NCI-H345 (cell line): ENCODE data around the gene EDEM2.
A peak's percentile ranks its signal among the peaks of the same experiment; 100 is the strongest.
"Not testable (repeated sequence)": the region's sequence is repeated elsewhere in the genome, so short reads cannot be mapped to it uniquely, and the experiment has no call there.

Source experiments
- DNase-seq: peaks from one replicate; lab custom pipeline; 2025; lab: John Stamatoyannopoulos, UW

EDEM2 gene

GRCh38 chr20:35146920-35147574 is at the start of gene EDEM2:
Gene EDEM2 (minus strand): TSS chr20:35147336. CDS start chr20:35147258, 78 bp downstream.
- DNase-seq = peak; percentile 98

- DNase-seq = no peak
These were observed 49.2 kb upstream of the EDEM2 start for GRCh38 chr20:35196313-35196712.

- DNase-seq = not testable (repeated sequence)
These were observed 46.1 kb upstream of the EDEM2 start for GRCh38 chr20:35193031-35193791.

- DNase-seq = no peak
These were observed 45.2 kb upstream of the EDEM2 start for GRCh38 chr20:35192118-35192872.

- no peak for DNase-seq
These were observed 44.4 kb upstream of the EDEM2 start for GRCh38 chr20:35191419-35192117.

GRCh38 chr20:35190556-35190955 is 43.4 kb upstream of the EDEM2 start:
- no peak for DNase-seq

GRCh38 chr20:35189223-35189622 is 42.1 kb upstream of the EDEM2 start:
- not testable (repeated sequence) for DNase-seq

GRCh38 chr20:35187584-35188190 is 40.6 kb upstream of the EDEM2 start:
- no peak for DNase-seq

- not testable (repeated sequence) for DNase-seq
These were observed 39.7 kb upstream of the EDEM2 start for GRCh38 chr20:35186691-35187289.

- DNase-seq = no peak
These were observed 34.6 kb upstream of the EDEM2 start for GRCh38 chr20:35181731-35182130.

GRCh38 chr20:35180266-35180665 is 33.1 kb upstream of the EDEM2 start:
- DNase-seq = no peak

- no peak for DNase-seq
These were observed 32.4 kb upstream of the EDEM2 start for GRCh38 chr20:35179292-35180212.

GRCh38 chr20:35176132-35176531 is 29.0 kb upstream of the EDEM2 start:
- no peak for DNase-seq

- no peak for DNase-seq
These were observed 27.5 kb upstream of the EDEM2 start for GRCh38 chr20:35174458-35175216.

- no peak for DNase-seq
These were observed 26.5 kb upstream of the EDEM2 start for GRCh38 chr20:35173576-35174192.

- DNase-seq = no peak
These were observed 25.3 kb upstream of the EDEM2 start for GRCh38 chr20:35172434-35172806.

- DNase-seq = no peak
These were observed 24.8 kb upstream of the EDEM2 start, which contains the start of gene PROCR for GRCh38 chr20:35171753-35172433. Gene PROCR (plus strand): TSS chr20:35172072. CDS start chr20:35172155, 83 bp downstream.

- no peak for DNase-seq
These were observed 24.3 kb upstream of the EDEM2 start for GRCh38 chr20:35171438-35171752.
